ENCODE data around the gene GLG1.
"Not testable (repeated sequence)": the region's sequence is repeated elsewhere in the genome, so short reads cannot be mapped to it uniquely, and the experiment has no call there.

Gene GLG1

DNA sequence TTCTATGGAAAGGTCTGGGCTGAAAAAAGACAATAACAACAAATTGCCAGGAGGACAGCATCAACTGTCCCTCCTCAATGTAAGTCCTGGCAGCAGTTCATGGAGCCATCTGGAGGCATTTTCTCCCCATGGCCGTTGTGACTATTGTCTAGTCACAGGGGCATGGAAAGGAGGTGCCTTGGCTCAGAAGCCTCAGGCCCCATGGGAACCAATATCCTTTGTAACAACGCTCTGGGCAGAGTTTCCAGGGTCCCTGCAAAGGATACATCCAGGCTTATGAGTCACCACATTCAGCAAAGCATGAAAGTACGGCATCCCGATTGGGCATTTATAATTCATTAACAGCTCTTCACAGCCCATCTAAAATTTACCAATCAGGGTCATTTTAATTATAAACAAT, 85.2 kb downstream of the GLG1 start:
- Histone ChIP-seq H3K27me3 (ENCODE audit: insufficient read depth, poor library complexity, severe bottlenecking) (no peaks in the 10 kb centered on the region), H3K27ac (replicated peaks) (no peak overlapping the region), H3K4me3 (replicated peaks; ENCODE audit: insufficient read depth, low read length) (no peak overlapping the region)
- DNase-seq (ENCODE audit: low read depth in 1 of 2, low spot score in 1 of 2) = no peak
- TF ChIP-seq POLR2AphosphoS5 (IDR thresholded peaks at IDR 0.05; ENCODE audit: low read depth) = no peak
- no peak for TF ChIP-seq SPI1 (IDR thresholded peaks at IDR 0.05; ENCODE audit: borderline replicate concordance, low read depth)
- TF ChIP-seq CTCF (IDR thresholded peaks at IDR 0.05; ENCODE audit: insufficient read depth, low read length) = no peak
- no peak for TF ChIP-seq GABPA (IDR thresholded peaks at IDR 0.05; ENCODE audit: low read depth)
- TF ChIP-seq, protein P1, sequence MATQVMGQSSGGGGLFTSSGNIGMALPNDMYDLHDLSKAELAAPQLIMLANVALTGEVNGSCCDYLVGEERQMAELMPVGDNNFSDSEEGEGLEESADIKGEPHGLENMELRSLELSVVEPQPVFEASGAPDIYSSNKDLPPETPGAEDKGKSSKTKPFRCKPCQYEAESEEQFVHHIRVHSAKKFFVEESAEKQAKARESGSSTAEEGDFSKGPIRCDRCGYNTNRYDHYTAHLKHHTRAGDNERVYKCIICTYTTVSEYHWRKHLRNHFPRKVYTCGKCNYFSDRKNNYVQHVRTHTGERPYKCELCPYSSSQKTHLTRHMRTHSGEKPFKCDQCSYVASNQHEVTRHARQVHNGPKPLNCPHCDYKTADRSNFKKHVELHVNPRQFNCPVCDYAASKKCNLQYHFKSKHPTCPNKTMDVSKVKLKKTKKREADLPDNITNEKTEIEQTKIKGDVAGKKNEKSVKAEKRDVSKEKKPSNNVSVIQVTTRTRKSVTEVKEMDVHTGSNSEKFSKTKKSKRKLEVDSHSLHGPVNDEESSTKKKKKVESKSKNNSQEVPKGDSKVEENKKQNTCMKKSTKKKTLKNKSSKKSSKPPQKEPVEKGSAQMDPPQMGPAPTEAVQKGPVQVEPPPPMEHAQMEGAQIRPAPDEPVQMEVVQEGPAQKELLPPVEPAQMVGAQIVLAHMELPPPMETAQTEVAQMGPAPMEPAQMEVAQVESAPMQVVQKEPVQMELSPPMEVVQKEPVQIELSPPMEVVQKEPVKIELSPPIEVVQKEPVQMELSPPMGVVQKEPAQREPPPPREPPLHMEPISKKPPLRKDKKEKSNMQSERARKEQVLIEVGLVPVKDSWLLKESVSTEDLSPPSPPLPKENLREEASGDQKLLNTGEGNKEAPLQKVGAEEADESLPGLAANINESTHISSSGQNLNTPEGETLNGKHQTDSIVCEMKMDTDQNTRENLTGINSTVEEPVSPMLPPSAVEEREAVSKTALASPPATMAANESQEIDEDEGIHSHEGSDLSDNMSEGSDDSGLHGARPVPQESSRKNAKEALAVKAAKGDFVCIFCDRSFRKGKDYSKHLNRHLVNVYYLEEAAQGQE (IDR thresholded peaks at IDR 0.05; ENCODE audit: insufficient replicate concordance, low read depth) = no peak

DNA sequence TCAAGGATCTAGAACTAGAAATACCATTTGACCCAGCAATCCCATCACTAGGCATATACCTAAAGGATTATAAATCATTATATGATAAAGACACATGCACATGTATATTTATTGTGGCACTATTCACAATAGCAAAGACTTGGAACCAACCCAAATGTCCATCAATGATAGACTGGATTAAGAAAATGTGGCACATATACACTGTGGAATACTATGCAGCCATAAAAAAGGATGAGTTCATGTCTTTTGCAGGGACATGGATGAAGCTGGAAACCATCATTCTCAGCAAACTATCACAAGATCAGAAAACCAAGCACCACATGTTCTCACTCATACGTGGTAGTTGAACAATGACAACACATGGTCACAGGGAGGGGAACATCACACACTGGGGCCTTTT, 88.0 kb downstream of the GLG1 start:
- DNase-seq (ENCODE audit: low read depth in 1 of 2, low spot score in 1 of 2); H3K27me3 ChIP-seq (ENCODE audit: insufficient read depth, poor library complexity, severe bottlenecking); H3K27ac ChIP-seq (replicated peaks); H3K4me3 ChIP-seq (replicated peaks; ENCODE audit: insufficient read depth, low read length): not testable (repeated sequence)

DNA sequence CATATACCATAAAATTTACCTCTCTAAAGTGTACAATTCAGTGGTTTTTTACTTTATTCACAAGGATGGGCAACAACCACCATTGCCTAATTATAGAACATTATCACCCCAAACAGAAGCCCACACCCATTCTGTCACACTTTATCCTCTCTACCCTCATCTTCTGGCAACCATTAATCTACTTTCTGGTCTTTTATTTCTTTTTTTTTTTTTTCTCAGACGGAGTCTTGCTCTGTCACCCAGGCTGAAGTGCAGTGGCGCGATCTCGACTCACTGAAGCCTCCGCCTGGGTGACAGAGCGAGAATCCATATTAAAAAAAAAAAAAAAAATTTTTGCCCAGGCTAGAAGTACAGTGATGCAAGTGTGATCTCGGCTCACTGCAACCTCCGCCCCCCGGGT, 95.0 kb downstream of the GLG1 start:
- TF ChIP-seq, protein P1 (IDR thresholded peaks at IDR 0.05; ENCODE audit: insufficient replicate concordance, low read depth) = no peak
- TF ChIP-seq POLR2AphosphoS5 (IDR thresholded peaks at IDR 0.05; ENCODE audit: low read depth) = no peak
- no peak for TF ChIP-seq SPI1 (IDR thresholded peaks at IDR 0.05; ENCODE audit: borderline replicate concordance, low read depth)
- TF ChIP-seq CTCF (IDR thresholded peaks at IDR 0.05; ENCODE audit: insufficient read depth, low read length) = no peak
- TF ChIP-seq GABPA (IDR thresholded peaks at IDR 0.05; ENCODE audit: low read depth) = no peak
- no peak for DNase-seq (ENCODE audit: low read depth in 1 of 2, low spot score in 1 of 2)
- Histone ChIP-seq H3K4me3 (replicated peaks; ENCODE audit: insufficient read depth, low read length) (no peak overlapping the region), H3K27me3 (ENCODE audit: insufficient read depth, poor library complexity, severe bottlenecking) (no peaks in the 10 kb centered on the region), H3K27ac (replicated peaks) (no peak overlapping the region)

DNA sequence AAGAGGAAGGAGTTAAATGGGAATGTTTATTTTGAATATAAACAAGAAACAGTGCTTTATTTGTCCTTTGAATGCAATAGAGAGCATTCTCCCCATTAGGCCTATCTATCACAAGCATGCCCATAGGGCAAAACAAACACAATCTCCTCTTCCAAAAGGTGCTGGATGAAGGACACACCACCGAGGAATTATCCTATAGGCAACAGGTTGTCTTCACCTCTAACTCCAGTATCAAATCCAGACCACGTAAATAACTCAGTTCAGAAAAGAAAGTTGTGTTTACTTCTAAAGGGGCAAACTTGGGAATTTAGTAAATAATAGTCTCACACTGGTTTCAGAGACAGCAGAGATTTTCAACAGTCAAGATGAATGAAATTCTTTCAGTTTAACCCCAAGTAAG, 101.9 kb downstream of the GLG1 start:
- no peak overlapping the region for H3K27ac ChIP-seq (replicated peaks)
- H3K27me3 ChIP-seq (ENCODE audit: insufficient read depth, poor library complexity, severe bottlenecking) = no peaks in the 10 kb centered on the region
- H3K4me3 ChIP-seq (replicated peaks; ENCODE audit: insufficient read depth, low read length) = no peak overlapping the region
- no peak for DNase-seq (ENCODE audit: low read depth in 1 of 2, low spot score in 1 of 2)
- no peak for TF ChIP-seq SPI1 (IDR thresholded peaks at IDR 0.05; ENCODE audit: borderline replicate concordance, low read depth)
- no peak for TF ChIP-seq CTCF (IDR thresholded peaks at IDR 0.05; ENCODE audit: insufficient read depth, low read length)
- TF ChIP-seq, protein P1 (IDR thresholded peaks at IDR 0.05; ENCODE audit: insufficient replicate concordance, low read depth) = no peak
- no peak for TF ChIP-seq GABPA (IDR thresholded peaks at IDR 0.05; ENCODE audit: low read depth)
- no peak for TF ChIP-seq POLR2AphosphoS5 (IDR thresholded peaks at IDR 0.05; ENCODE audit: low read depth)
